ENCODE results near the gene ZNF264.
"Not testable (repeated sequence)": the region's sequence is repeated elsewhere in the genome, so short reads cannot be mapped to it uniquely, and the experiment has no call there.

Gene ZNF264

GRCh38 chr19:57245959-57246358 lies 54.7 kb downstream of the ZNF264 start:
- FAIRE-seq, result no peak

- FAIRE-seq, result no peak
Measured at GRCh38 chr19:57248646-57249045, 57.3 kb downstream of the ZNF264 start.

- FAIRE-seq, result no peak
Measured at GRCh38 chr19:57249329-57249728, 58.0 kb downstream of the ZNF264 start.

GRCh38 chr19:57253767-57254166 lies 62.5 kb downstream of the ZNF264 start:
- FAIRE-seq, result not testable (repeated sequence)

GRCh38 chr19:57262044-57262443 lies 70.7 kb downstream of the ZNF264 start:
- FAIRE-seq, result no peak

- FAIRE-seq, result no peak
Measured at GRCh38 chr19:57263244-57263741, 72.0 kb downstream of the ZNF264 start.

- FAIRE-seq, result no peak
Measured at GRCh38 chr19:57267291-57267690, 76.0 kb downstream of the ZNF264 start.

GRCh38 chr19:57269515-57270250 lies 78.4 kb downstream of the ZNF264 start:
- no peak for FAIRE-seq

GRCh38 chr19:57271280-57271679 lies 80.0 kb downstream of the ZNF264 start:
- no peak for FAIRE-seq

Measured in colon (tissue), 2 donors.